ENCODE measurements around the gene CACUL1.

Gene CACUL1

DNA sequence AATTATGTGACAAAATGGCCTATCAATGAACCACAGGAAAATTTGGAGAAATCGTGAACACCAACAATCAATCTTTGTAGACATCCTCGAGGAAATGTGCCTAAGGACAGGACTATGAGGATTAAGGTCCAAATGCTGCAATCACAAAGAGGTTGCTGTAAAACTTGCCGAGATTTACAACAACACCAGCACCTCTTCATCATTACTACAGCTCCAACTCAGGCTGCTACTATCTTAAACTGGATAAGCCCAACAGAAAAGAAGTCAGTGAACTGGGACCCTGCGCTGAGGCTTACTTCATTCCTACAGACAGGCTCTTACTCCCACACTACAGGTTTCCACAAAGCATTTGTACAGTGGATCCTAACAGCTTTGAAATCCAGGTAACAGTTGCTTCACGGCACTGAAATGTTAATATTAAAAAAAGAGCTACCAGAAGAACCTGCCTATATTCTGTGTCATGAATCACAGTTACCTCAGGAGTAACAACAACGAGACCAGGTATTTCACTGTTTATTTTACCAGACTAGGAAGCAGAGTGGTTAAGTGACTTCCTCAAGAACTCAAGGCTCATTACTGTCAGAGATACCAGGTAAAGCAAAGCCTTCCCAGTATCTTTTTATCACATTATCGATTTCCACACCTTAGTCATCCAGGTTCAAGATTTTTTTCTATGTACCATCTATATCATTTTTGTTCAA lies 23.9 kb downstream of the CACUL1 start:
- peaks cover 11% of the 10 kb centered on the region for H3K36me3 Mint-ChIP-seq (ENCODE audit: low read depth)
- H3K4me1 Mint-ChIP-seq (ENCODE audit: low read depth): peaks cover 51% of the 10 kb centered on the region
- H3K27ac Mint-ChIP-seq: no peak overlapping the region
- no peaks in the 10 kb centered on the region for H3K9me3 Mint-ChIP-seq
- no peaks in the 10 kb centered on the region for H3K27me3 Mint-ChIP-seq (ENCODE audit: low read depth)
- no peak overlapping the region for H3K4me3 Mint-ChIP-seq

DNA sequence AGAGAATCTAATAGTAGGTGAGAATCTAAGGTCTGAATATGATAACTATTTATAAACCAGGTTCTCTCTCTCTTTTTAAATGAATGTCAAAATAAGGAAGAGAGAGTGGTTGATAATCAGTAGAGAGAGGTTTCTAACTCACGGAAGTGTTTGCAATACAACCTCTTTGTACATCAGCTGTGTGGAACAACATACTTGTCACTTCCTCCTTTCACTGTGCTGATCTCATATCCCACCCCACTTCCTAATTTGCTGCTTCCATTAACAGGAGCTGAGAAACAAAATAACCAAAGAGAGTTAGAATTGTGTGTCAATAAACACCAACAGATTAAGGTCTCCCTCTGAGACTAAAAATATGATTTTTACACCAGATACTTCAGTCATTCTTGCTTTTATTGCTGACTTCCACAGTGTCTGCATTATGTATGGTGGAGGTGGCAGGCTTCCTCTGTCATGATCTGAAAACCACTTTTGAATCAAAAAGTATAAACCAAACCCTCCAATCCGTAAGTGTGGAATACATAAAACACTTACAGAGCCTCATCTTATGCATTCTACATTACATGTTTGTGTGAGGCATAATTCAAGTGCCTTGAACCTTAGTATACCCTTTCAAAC lies 25.0 kb downstream of the CACUL1 start:
- peaks cover 8% of the 10 kb centered on the region for H3K36me3 Mint-ChIP-seq (ENCODE audit: low read depth)
- H3K4me1 Mint-ChIP-seq (ENCODE audit: low read depth): peaks cover 44% of the 10 kb centered on the region
- peak overlapping the region; percentile 12 for H3K27ac Mint-ChIP-seq
- H3K4me3 Mint-ChIP-seq: no peak overlapping the region
- H3K27me3 Mint-ChIP-seq (ENCODE audit: low read depth): no peaks in the 10 kb centered on the region
- H3K9me3 Mint-ChIP-seq: no peaks in the 10 kb centered on the region

DNA sequence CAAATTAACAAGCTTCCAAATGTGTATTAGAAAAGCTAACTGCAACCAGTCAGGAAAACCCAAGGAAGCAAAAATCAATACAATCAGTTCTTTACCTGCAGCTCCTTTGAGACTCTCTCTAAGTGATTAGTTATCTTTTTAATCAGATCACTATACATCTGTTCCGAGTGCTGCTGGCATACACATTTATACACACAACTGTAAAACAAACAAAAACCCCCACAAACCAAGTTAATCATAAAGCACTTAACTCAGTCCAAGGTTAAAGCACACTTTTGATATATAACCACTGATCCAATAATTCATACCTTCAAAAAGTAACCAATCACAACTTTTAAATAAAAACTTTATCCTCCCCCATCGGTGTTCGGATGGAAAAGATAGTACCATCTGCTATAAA lies 25.6 kb downstream of the CACUL1 start:
- H3K36me3 Mint-ChIP-seq (ENCODE audit: low read depth): peaks cover 8% of the 10 kb centered on the region
- peak overlapping the region; percentile 12 for H3K27ac Mint-ChIP-seq
- H3K4me3 Mint-ChIP-seq: no peak overlapping the region
- no peaks in the 10 kb centered on the region for H3K9me3 Mint-ChIP-seq
- peaks cover 41% of the 10 kb centered on the region for H3K4me1 Mint-ChIP-seq (ENCODE audit: low read depth)
- H3K27me3 Mint-ChIP-seq (ENCODE audit: low read depth): no peaks in the 10 kb centered on the region

DNA sequence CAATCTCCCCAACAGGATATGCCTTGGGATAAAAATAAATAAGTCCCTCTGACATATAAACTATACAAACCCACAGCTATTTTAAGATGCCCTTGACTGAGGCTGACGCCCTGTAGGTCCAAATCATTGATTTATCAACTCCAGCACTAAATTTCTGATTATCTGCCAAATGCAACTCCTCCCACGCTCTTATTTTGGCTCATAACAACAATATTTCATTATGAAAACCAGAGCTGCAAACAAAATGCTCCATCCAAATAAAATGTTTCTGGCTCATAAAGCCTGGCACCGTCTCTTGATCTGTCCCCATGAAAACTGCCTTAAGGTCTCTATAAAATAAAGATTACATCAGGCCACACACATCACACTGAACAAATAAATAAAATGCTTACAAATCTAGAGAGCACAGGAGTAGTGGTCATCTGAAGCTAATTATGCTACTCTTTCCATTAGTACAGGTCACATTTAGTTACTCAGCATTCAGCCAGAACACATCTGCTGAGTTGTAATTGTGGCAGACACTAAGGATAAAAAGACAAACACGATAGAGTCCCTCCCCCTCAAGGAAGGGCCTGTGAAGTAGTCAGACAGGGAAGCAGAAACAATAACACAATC lies 28.8 kb downstream of the CACUL1 start:
- H3K27me3 Mint-ChIP-seq (ENCODE audit: low read depth): no peaks in the 10 kb centered on the region
- no peaks in the 10 kb centered on the region for H3K9me3 Mint-ChIP-seq
- H3K36me3 Mint-ChIP-seq (ENCODE audit: low read depth): peaks cover 8% of the 10 kb centered on the region
- peaks cover 16% of the 10 kb centered on the region for H3K4me1 Mint-ChIP-seq (ENCODE audit: low read depth)
- no peak overlapping the region for H3K27ac Mint-ChIP-seq
- H3K4me3 Mint-ChIP-seq: no peak overlapping the region

DNA sequence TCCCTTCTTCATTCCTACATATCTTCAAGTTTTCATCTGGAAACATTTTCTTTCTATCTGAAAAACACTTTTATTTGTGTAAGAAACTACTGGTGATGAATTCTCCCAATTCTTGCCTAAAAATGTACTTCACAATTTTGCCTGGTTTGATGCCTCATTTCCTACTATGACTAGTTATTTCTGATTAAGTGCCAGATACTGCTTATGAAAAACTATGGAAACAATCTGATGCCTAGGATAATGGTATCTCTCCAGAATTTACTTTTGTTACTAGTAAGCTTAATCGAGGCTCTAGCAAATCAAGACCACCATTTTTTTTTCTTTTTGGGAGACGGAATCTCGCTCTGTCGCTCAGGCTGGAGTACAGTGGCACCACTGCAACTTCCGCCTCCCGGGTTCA lies 31.3 kb downstream of the CACUL1 start:
- H3K4me3 Mint-ChIP-seq: no peak overlapping the region
- H3K4me1 Mint-ChIP-seq (ENCODE audit: low read depth): no peaks in the 10 kb centered on the region
- no peak overlapping the region for H3K27ac Mint-ChIP-seq

GRCh38 chr10:118721539-118721876 lies 33.3 kb downstream of the CACUL1 start:
- H3K27ac Mint-ChIP-seq: no peak overlapping the region
- H3K4me3 Mint-ChIP-seq: no peak overlapping the region
- H3K4me1 Mint-ChIP-seq (ENCODE audit: low read depth): peaks cover 15% of the 10 kb centered on the region
- no peaks in the 10 kb centered on the region for H3K9me3 Mint-ChIP-seq
- no peaks in the 10 kb centered on the region for H3K27me3 Mint-ChIP-seq (ENCODE audit: low read depth)
- H3K36me3 Mint-ChIP-seq (ENCODE audit: low read depth): peaks cover 6% of the 10 kb centered on the region

More for the DNA sequence above, 31.3 kb downstream of the CACUL1 start:
- Mint-ChIP-seq H3K9me3 (no peaks in the 10 kb centered on the region), H3K27me3 (ENCODE audit: low read depth) (no peaks in the 10 kb centered on the region), H3K36me3 (ENCODE audit: low read depth) (peaks cover 6% of the 10 kb centered on the region)

GRCh38 chr10:118720685-118721538 lies 33.9 kb downstream of the CACUL1 start:
- Mint-ChIP-seq H3K4me3 (no peak overlapping the region), H3K4me1 (ENCODE audit: low read depth) (peaks cover 16% of the 10 kb centered on the region), H3K36me3 (ENCODE audit: low read depth) (no peaks in the 10 kb centered on the region), H3K9me3 (no peaks in the 10 kb centered on the region), H3K27me3 (ENCODE audit: low read depth) (no peaks in the 10 kb centered on the region), H3K27ac (peak overlapping the region; percentile 20)

GRCh38 chr10:118714366-118714765 lies 40.4 kb downstream of the CACUL1 start:
- Mint-ChIP-seq H3K4me1 (ENCODE audit: low read depth) (peaks cover 26% of the 10 kb centered on the region), H3K9me3 (no peaks in the 10 kb centered on the region), H3K27ac (no peak overlapping the region)

DNA sequence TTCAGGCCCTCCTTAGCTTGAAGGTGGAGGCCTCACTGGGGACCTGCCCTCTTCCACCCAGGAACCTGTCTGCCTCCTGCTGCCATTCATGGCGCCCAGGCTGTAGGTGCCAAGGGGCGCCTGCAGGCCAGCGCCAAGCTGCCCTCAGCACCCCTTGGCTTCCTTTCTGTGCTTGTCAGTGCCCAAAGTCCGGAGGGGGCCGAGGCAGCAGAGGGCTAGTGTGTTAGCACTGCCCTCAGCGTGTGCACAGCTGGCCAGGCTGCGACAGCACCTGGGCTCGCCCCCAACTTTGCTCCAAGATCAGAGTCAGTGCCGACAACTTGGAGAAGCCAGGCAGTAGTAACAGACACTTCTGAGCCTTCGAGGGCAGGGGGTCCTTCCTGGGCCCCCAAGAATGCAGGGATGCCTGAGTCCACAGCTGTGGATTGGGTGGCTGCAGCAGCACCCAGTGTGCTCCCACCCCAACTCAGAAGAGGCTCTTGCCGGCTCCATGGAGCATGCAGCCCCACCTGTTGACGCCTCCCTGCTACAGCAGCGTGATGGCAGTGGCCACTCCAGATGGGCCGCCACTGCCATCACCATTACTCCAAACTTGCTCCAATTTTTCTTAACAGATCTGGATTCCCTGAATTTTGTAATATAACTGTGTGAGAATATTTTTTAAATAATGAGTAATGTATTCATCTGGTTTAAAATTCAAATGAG lies 41.7 kb downstream of the CACUL1 start:
- Mint-ChIP-seq H3K27ac (no peak overlapping the region), H3K4me1 (ENCODE audit: low read depth) (peaks cover 24% of the 10 kb centered on the region), H3K4me3 (no peak overlapping the region), H3K36me3 (ENCODE audit: low read depth) (no peaks in the 10 kb centered on the region), H3K9me3 (no peaks in the 10 kb centered on the region), H3K27me3 (ENCODE audit: low read depth) (no peaks in the 10 kb centered on the region)

More at GRCh38 chr10:118714366-118714765, 40.4 kb downstream of the CACUL1 start:
- H3K36me3 Mint-ChIP-seq (ENCODE audit: low read depth): no peaks in the 10 kb centered on the region
- no peaks in the 10 kb centered on the region for H3K27me3 Mint-ChIP-seq (ENCODE audit: low read depth)
- H3K4me3 Mint-ChIP-seq: no peak overlapping the region

GRCh38 chr10:118712080-118712479 lies 42.7 kb downstream of the CACUL1 start:
- Mint-ChIP-seq H3K9me3 (no peaks in the 10 kb centered on the region), H3K27me3 (ENCODE audit: low read depth) (no peaks in the 10 kb centered on the region), H3K4me3 (no peak overlapping the region), H3K36me3 (ENCODE audit: low read depth) (peaks cover 4% of the 10 kb centered on the region), H3K27ac (no peak overlapping the region), H3K4me1 (ENCODE audit: low read depth) (peaks cover 16% of the 10 kb centered on the region)

DNA sequence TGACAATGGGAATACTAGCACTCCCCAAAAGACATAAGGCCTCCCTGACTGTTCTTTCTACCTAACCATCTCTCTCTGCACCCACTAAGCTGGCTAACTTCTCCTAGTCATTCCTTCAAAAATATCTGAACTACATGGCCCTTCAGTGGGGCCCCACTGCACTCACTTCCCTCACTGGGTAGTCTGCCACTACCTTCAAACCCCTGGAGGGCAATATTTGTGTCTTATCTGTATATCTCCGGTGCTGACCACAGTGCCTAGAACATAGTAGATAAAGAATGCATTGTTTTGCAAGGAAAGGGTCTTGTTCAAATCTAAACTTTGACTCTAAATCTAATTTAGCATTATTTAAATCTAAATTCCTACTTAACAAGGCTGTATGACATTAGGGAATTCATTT lies 44.3 kb downstream of the CACUL1 start:
- no peaks in the 10 kb centered on the region for H3K9me3 Mint-ChIP-seq
- H3K4me3 Mint-ChIP-seq: no peak overlapping the region
- peaks cover 10% of the 10 kb centered on the region for H3K36me3 Mint-ChIP-seq (ENCODE audit: low read depth)
- peaks cover 8% of the 10 kb centered on the region for H3K4me1 Mint-ChIP-seq (ENCODE audit: low read depth)
- H3K27ac Mint-ChIP-seq: no peak overlapping the region
- H3K27me3 Mint-ChIP-seq (ENCODE audit: low read depth): no peaks in the 10 kb centered on the region

GRCh38 chr10:118708571-118708970 lies 46.2 kb downstream of the CACUL1 start:
- Mint-ChIP-seq H3K27me3 (ENCODE audit: low read depth) (no peaks in the 10 kb centered on the region), H3K4me1 (ENCODE audit: low read depth) (no peaks in the 10 kb centered on the region), H3K4me3 (no peak overlapping the region), H3K36me3 (ENCODE audit: low read depth) (peaks cover 13% of the 10 kb centered on the region), H3K9me3 (no peaks in the 10 kb centered on the region), H3K27ac (no peak overlapping the region)

GRCh38 chr10:118704711-118705110 lies 50.1 kb downstream of the CACUL1 start:
- H3K4me1 Mint-ChIP-seq (ENCODE audit: low read depth): peaks cover 11% of the 10 kb centered on the region
- H3K27me3 Mint-ChIP-seq (ENCODE audit: low read depth): no peaks in the 10 kb centered on the region
- H3K4me3 Mint-ChIP-seq: no peak overlapping the region
- H3K27ac Mint-ChIP-seq: no peak overlapping the region
- H3K9me3 Mint-ChIP-seq: no peaks in the 10 kb centered on the region
- peaks cover 24% of the 10 kb centered on the region for H3K36me3 Mint-ChIP-seq (ENCODE audit: low read depth)
